KOPT-K1 (cell line): ENCODE measurements around the gene DEAF1.
A peak's percentile ranks its signal among the peaks of the same experiment; 100 is the strongest.

Experiments
- H3K27ac ChIP-seq: fragments of 200-600 bp; sonication (generic); 2 replicates; pipeline ENCODE4 v1.5.1; 2016; ENCODE audit warnings: antibody characterized with exemption, mild to moderate bottlenecking, low read depth, low read length; ENCODE audit not compliant: poor library complexity, severe bottlenecking
- H3K36me3 ChIP-seq: fragments of 200-600 bp; sonication (generic); 2 replicates; pipeline ENCODE4 v1.5.1; 2017; ENCODE audit warnings: antibody characterized with exemption, mild to moderate bottlenecking, low read length, moderate library complexity; ENCODE audit not compliant: insufficient read depth
- H3K9me3 ChIP-seq: fragments of 200-600 bp; sonication (generic); 2 replicates; pipeline ENCODE4 v1.5.1; 2017; ENCODE audit warnings: antibody characterized with exemption, low read length, mild to moderate bottlenecking; ENCODE audit not compliant: insufficient read depth, poor library complexity, severe bottlenecking

Gene DEAF1

GRCh38 chr11:707817-708420 lies 12.9 kb upstream of the DEAF1 start:
- Histone ChIP-seq H3K27ac (no peak overlapping the region), H3K36me3 (no peaks in the 10 kb centered on the region; the same call in 1 of the 2 replicates)

GRCh38 chr11:706957-707816 lies 12.2 kb upstream of the DEAF1 start:
- Histone ChIP-seq H3K36me3 (peaks cover 3% of the 10 kb centered on the region; the same call in 1 of the 2 replicates), H3K9me3 (no peaks in the 10 kb centered on the region), H3K27ac (no peak overlapping the region)

More at GRCh38 chr11:707817-708420, 12.9 kb upstream of the DEAF1 start:
- H3K9me3 ChIP-seq: no peaks in the 10 kb centered on the region

GRCh38 chr11:706439-706956 lies 11.5 kb upstream of the DEAF1 start:
- Histone ChIP-seq H3K9me3 (no peaks in the 10 kb centered on the region), H3K27ac (no peak overlapping the region), H3K36me3 (peaks cover 7% of the 10 kb centered on the region; the same call in 1 of the 2 replicates)

- Histone ChIP-seq H3K36me3 (peaks cover 7% of the 10 kb centered on the region; the same call in 1 of the 2 replicates), H3K27ac (no peak within 1 kb of the TSS), H3K9me3 (no peaks in the 10 kb centered on the region)
Measured at GRCh38 chr11:705646-706438, 10.8 kb upstream of the DEAF1 start, which contains the start of gene EPS8L2. TSS of gene EPS8L2 (plus strand) at chr11:706231. CDS start at chr11:709408, 3,177 bp downstream.

- Histone ChIP-seq H3K36me3 (peaks cover 7% of the 10 kb centered on the region; the same call in 1 of the 2 replicates), H3K9me3 (no peaks in the 10 kb centered on the region), H3K27ac (no peak overlapping the region)
Measured at GRCh38 chr11:704781-705645, 10.0 kb upstream of the DEAF1 start.

GRCh38 chr11:704228-704674 lies 9.2 kb upstream of the DEAF1 start:
- H3K9me3 ChIP-seq: no peaks in the 10 kb centered on the region
- H3K27ac ChIP-seq: no peak overlapping the region
- peaks cover 7% of the 10 kb centered on the region; the same call in 1 of the 2 replicates for H3K36me3 ChIP-seq

GRCh38 chr11:703506-703905 lies 8.5 kb upstream of the DEAF1 start:
- Histone ChIP-seq H3K36me3 (peaks cover 7% of the 10 kb centered on the region; the same call in 1 of the 2 replicates), H3K9me3 (no peaks in the 10 kb centered on the region), H3K27ac (no peak overlapping the region)

- no peak overlapping the region for H3K27ac ChIP-seq
- no peaks in the 10 kb centered on the region for H3K9me3 ChIP-seq
Measured at GRCh38 chr11:702462-703461, 7.7 kb upstream of the DEAF1 start.

GRCh38 chr11:701741-702461 lies 6.9 kb upstream of the DEAF1 start:
- Histone ChIP-seq H3K27ac (no peak overlapping the region), H3K36me3 (peaks cover 7% of the 10 kb centered on the region; the same call in 1 of the 2 replicates), H3K9me3 (no peaks in the 10 kb centered on the region)

More at GRCh38 chr11:702462-703461, 7.7 kb upstream of the DEAF1 start:
- peaks cover 7% of the 10 kb centered on the region; the same call in 1 of the 2 replicates for H3K36me3 ChIP-seq

- H3K9me3 ChIP-seq: no peaks in the 10 kb centered on the region
- H3K27ac ChIP-seq: no peak overlapping the region
- peaks cover 7% of the 10 kb centered on the region; the same call in 1 of the 2 replicates for H3K36me3 ChIP-seq
Measured at GRCh38 chr11:699753-700152, 4.7 kb upstream of the DEAF1 start.

GRCh38 chr11:699116-699508 lies 4.1 kb upstream of the DEAF1 start:
- Histone ChIP-seq H3K36me3 (peaks cover 7% of the 10 kb centered on the region; the same call in 1 of the 2 replicates), H3K27ac (no peak overlapping the region), H3K9me3 (no peaks in the 10 kb centered on the region)

GRCh38 chr11:698493-699115 lies 3.6 kb upstream of the DEAF1 start:
- no peaks in the 10 kb centered on the region for H3K9me3 ChIP-seq
- H3K27ac ChIP-seq: peak overlapping the region; percentile 8
- peaks cover 7% of the 10 kb centered on the region; the same call in 1 of the 2 replicates for H3K36me3 ChIP-seq
